Neural cell (in vitro differentiated cells): ENCODE data around the gene COL8A1. TPM values are rescaled to one million over a fixed set of nuclear protein-coding genes. Genes with fewer than 3 reads are reported as not detected.
"Not testable (repeated sequence)": the region's sequence is repeated elsewhere in the genome, so short reads cannot be mapped to it uniquely, and the experiment has no call there.

ENCODE experiments used
- H2AFZ ChIP-seq: fragments of 200-600, 300-800 bp; sonication (generic), shearing (Covaris generic); 2 replicates; pipeline ENCODE4 v1.6.0; 2014; ENCODE audit warnings: low read depth, mild to moderate bottlenecking, antibody characterized with exemption, low read length, moderate library complexity
- H3F3A ChIP-seq: fragments of 200-600 bp; shearing (Covaris generic); 2 replicates; pipeline ENCODE4 v1.6.1; 2016; ENCODE audit warnings: mild to moderate bottlenecking, moderate library complexity, mixed read lengths, antibody characterized with exemption, low read length; ENCODE audit not compliant: insufficient read depth, poor library complexity, severe bottlenecking
- H3K27ac ChIP-seq: fragments of 200-600, 300-800 bp; sonication (generic), shearing (Covaris generic); 2 replicates; pipeline ENCODE4 v1.5.1; 2014; ENCODE audit warnings: mild to moderate bottlenecking, low read length, moderate library complexity
- H3K27me3 ChIP-seq: fragments of 300-800, 200-600 bp; sonication (generic), shearing (Covaris generic); 2 replicates; pipeline ENCODE4 v1.6.0; 2014; ENCODE audit warnings: mild to moderate bottlenecking, low read depth, low read length, moderate library complexity; ENCODE audit not compliant: insufficient read depth
- H3K36me3 ChIP-seq: fragments of 300-800, 200-600 bp; sonication (generic), shearing (Covaris generic); 2 replicates; pipeline ENCODE4 v1.5.1; 2014; ENCODE audit warnings: mild to moderate bottlenecking, antibody characterized with exemption, low read length, moderate library complexity; ENCODE audit not compliant: insufficient read depth
- H3K4me2 ChIP-seq: fragments of 300-800, 200-600 bp; sonication (generic), shearing (Covaris generic); 2 replicates; pipeline ENCODE4 v1.6.0; 2014; ENCODE audit warnings: mild to moderate bottlenecking, low read length
- H3K4me3 ChIP-seq: fragments of 300-800, 200-600 bp; sonication (generic), shearing (Covaris generic); 2 replicates; pipeline ENCODE4 v1.5.1; 2014; ENCODE audit warnings: mild to moderate bottlenecking, low read length, moderate library complexity
- H3K79me2 ChIP-seq: fragments of 200-600 bp; shearing (Covaris generic); replicated peaks from 2 replicates; pipeline ENCODE4 v1.6.0; 2014; ENCODE audit warnings: mild to moderate bottlenecking, low read length, moderate library complexity; ENCODE audit not compliant: insufficient read depth
- H3K9ac ChIP-seq: fragments of 300-800, 200-600 bp; sonication (generic), shearing (Covaris generic); 2 replicates; pipeline ENCODE4 v1.6.1; 2016; ENCODE audit warnings: mild to moderate bottlenecking, low read length, mixed read lengths
- H3K9me2 ChIP-seq: fragments of 200-600 bp; shearing (Covaris generic); 2 replicates; pipeline ENCODE4 v1.6.1; 2016; ENCODE audit warnings: mild to moderate bottlenecking, low read length, mixed read lengths; ENCODE audit not compliant: insufficient read depth
- H3K9me3 ChIP-seq: fragments of 200-600, 300-800 bp; sonication (generic), shearing (Covaris generic); 2 replicates; pipeline ENCODE4 v1.6.1; 2016; ENCODE audit warnings: mild to moderate bottlenecking, mixed run types, low read length, moderate library complexity, mixed read lengths
- H4K20me1 ChIP-seq: fragments of 200-600 bp; shearing (Covaris generic); 2 replicates; pipeline ENCODE4 v1.6.1; 2016; ENCODE audit warnings: mild to moderate bottlenecking, mixed run types; ENCODE audit not compliant: insufficient read depth
- CTCF ChIP-seq: fragments of 450-650 bp; IDR thresholded peaks from 2 replicates; pipeline ENCODE4 v1.5.1; 2014; ENCODE audit warnings: antibody characterized with exemption, mild to moderate bottlenecking, moderate library complexity; ENCODE audit not compliant: poor library complexity, severe bottlenecking
- EP300 ChIP-seq: fragments of 450-650 bp; conservative IDR thresholded peaks from 2 replicates; pipeline ENCODE4 v1.6.1; 2014; ENCODE audit warnings: antibody characterized with exemption, mild to moderate bottlenecking, moderate library complexity; ENCODE audit not compliant: poor library complexity, severe bottlenecking
- EZH2 ChIP-seq: fragments of 200-600, 300-800 bp; shearing (Covaris generic), sonication (generic); IDR thresholded peaks from 2 replicates; pipeline ENCODE4 v1.6.1; 2014; ENCODE audit warnings: antibody characterized with exemption, low read length, borderline replicate concordance, mild to moderate bottlenecking; ENCODE audit not compliant: insufficient read depth, poor library complexity, severe bottlenecking
- MXI1 ChIP-seq: fragments of 450-650 bp; conservative IDR thresholded peaks from 2 replicates; pipeline ENCODE4 v1.6.1; 2014; ENCODE audit warnings: antibody characterized with exemption, mild to moderate bottlenecking; ENCODE audit not compliant: poor library complexity, severe bottlenecking
- POLR2AphosphoS5 ChIP-seq: IDR thresholded peaks from 2 replicates; pipeline ENCODE4 v1.6.1; 2012
- RAD21 ChIP-seq: fragments of 450-650 bp; conservative IDR thresholded peaks from 2 replicates; pipeline ENCODE4 v1.6.1; 2014; ENCODE audit warnings: antibody characterized with exemption, mild to moderate bottlenecking, moderate library complexity
- REST ChIP-seq: IDR thresholded peaks from 2 replicates; pipeline ENCODE4 v1.6.1; 2012; ENCODE audit warnings: borderline replicate concordance
- SMC3 ChIP-seq: fragments of 450-650 bp; conservative IDR thresholded peaks from 2 replicates; pipeline ENCODE4 v1.6.1; 2014; ENCODE audit warnings: antibody characterized with exemption, mild to moderate bottlenecking, moderate library complexity; ENCODE audit not compliant: poor library complexity
- TAF1 ChIP-seq: IDR thresholded peaks from 2 replicates; pipeline ENCODE4 v1.6.1; 2012; ENCODE audit warnings: low read depth
- polyA plus RNA-seq: library from polyadenylated mRNA; depleted of rRNA; stranded (reverse); fragments of >200 nt; gene quantifications from 2 replicates; pipeline ENCODE4 v1.2.3, GENCODE V29; 2014

COL8A1 gene
- polyA plus RNA-seq, 1 donor from 2014 or later: 0.04 TPM

- no peaks in the 10 kb centered on the region for H3K79me2 ChIP-seq
- no peak overlapping the region for H3K9ac ChIP-seq
- no peaks in the 10 kb centered on the region for H3K27me3 ChIP-seq
- no peak overlapping the region for H3K4me2 ChIP-seq
- no peaks in the 10 kb centered on the region for H3K9me2 ChIP-seq
- no peak overlapping the region for H3K4me3 ChIP-seq
- no peaks in the 10 kb centered on the region for H3F3A ChIP-seq
- H3K36me3 ChIP-seq: no peaks in the 10 kb centered on the region
- H3K27ac ChIP-seq: no peak overlapping the region
- H2AFZ ChIP-seq: no peak overlapping the region
- TF ChIP-seq EZH2: no peak
- no peak for TF ChIP-seq TAF1
- no peak for TF ChIP-seq CTCF
- TF ChIP-seq SMC3: no peak
- TF ChIP-seq MXI1: no peak
- no peak for TF ChIP-seq REST
- no peak for TF ChIP-seq POLR2AphosphoS5
- no peak for TF ChIP-seq EP300
- no peak for TF ChIP-seq RAD21
- no peaks in the 10 kb centered on the region for H3K9me3 ChIP-seq
- no peaks in the 10 kb centered on the region for H4K20me1 ChIP-seq
These were observed 93.1 kb downstream of the COL8A1 start for GRCh38 chr3:99731499-99731898.

- H3K79me2 ChIP-seq, H3K36me3 ChIP-seq, H3K27me3 ChIP-seq, H3K27ac ChIP-seq, H4K20me1 ChIP-seq, H3K4me3 ChIP-seq, H3K9me2 ChIP-seq, H3F3A ChIP-seq, H3K9ac ChIP-seq, H2AFZ ChIP-seq, H3K9me3 ChIP-seq, H3K4me2 ChIP-seq: not testable (repeated sequence)
These were observed 102.0 kb downstream of the COL8A1 start for GRCh38 chr3:99740371-99740770.

- peaks cover 3% of the 10 kb centered on the region for H3K9me3 ChIP-seq
These were observed 103.2 kb downstream of the COL8A1 start for GRCh38 chr3:99741588-99741987.

More at GRCh38 chr3:99741588-99741987, 103.2 kb downstream of the COL8A1 start:
- no peak for TF ChIP-seq TAF1
- no peak for TF ChIP-seq RAD21
- H3K9ac ChIP-seq: no peak overlapping the region
- no peaks in the 10 kb centered on the region for H3F3A ChIP-seq
- H2AFZ ChIP-seq: no peak overlapping the region
- no peaks in the 10 kb centered on the region for H3K9me2 ChIP-seq
- no peaks in the 10 kb centered on the region for H3K79me2 ChIP-seq
- H3K4me2 ChIP-seq: no peak overlapping the region
- H3K27me3 ChIP-seq: no peaks in the 10 kb centered on the region
- H3K4me3 ChIP-seq: no peak overlapping the region
- H3K36me3 ChIP-seq: no peaks in the 10 kb centered on the region
- H4K20me1 ChIP-seq: no peaks in the 10 kb centered on the region
- no peak overlapping the region for H3K27ac ChIP-seq
